Keratinocyte (primary cell): ENCODE results near the gene SMPD3. TPM values are rescaled to one million over a fixed set of nuclear protein-coding genes. Genes with fewer than 3 reads are reported as not detected.

Experiments
- DNase-seq: peaks from one replicate; pipeline ENCODE4 v3.0.0-alpha.2; 2011; ENCODE audit warnings: low read depth, missing footprints, low spot score
- FAIRE-seq: peaks from 2 replicates; lab custom pipeline; 2011; peaks lifted over from hg19 to GRCh38; lab: Jason Lieb, UNC
- H2AFZ ChIP-seq: 2 replicates; pipeline ENCODE4 v1.6.0; 2012; ENCODE audit warnings: low read length, control low read depth, inconsistent platforms; ENCODE audit not compliant: control insufficient read depth
- H3K27ac ChIP-seq: 2 replicates; pipeline ENCODE4 v1.5.1; 2011; ENCODE audit warnings: low read length; ENCODE audit not compliant: control insufficient read depth, insufficient read depth
- H3K27me3 ChIP-seq: 3 replicates; pipeline ENCODE4 v1.6.0; 2011; ENCODE audit warnings: low read length; ENCODE audit not compliant: control insufficient read depth, insufficient read depth; ENCODE audit errors: extremely low read depth
- H3K36me3 ChIP-seq, 2 experiments: 2 replicates in 1 of 2; 3 replicates in 1 of 2; pipeline ENCODE4 v1.5.1; 2011; ENCODE audit warnings: low read length in 2 of 2, mild to moderate bottlenecking in 1 of 2; ENCODE audit not compliant: control insufficient read depth in 2 of 2, insufficient read depth in 2 of 2; ENCODE audit errors: extremely low read depth in 1 of 2
- H3K4me1 ChIP-seq: 3 replicates; pipeline ENCODE4 v1.5.1; 2011; ENCODE audit warnings: low read length; ENCODE audit not compliant: control insufficient read depth, insufficient read depth; ENCODE audit errors: extremely low read depth
- H3K4me2 ChIP-seq: 3 replicates; pipeline ENCODE4 v1.6.0; 2011; ENCODE audit warnings: low read depth, low read length; ENCODE audit not compliant: control insufficient read depth, insufficient read depth; ENCODE audit errors: extremely low read depth
- H3K4me3 ChIP-seq, 3 experiments: fragments of 200-600 bp in 1 of 3; sonication (generic) in 1 of 3; 2 replicates in 2 of 3; 3 replicates in 1 of 3; pipeline ENCODE4 v1.5.1; 2011 to 2016; ENCODE audit warnings: low read length in 3 of 3, mild to moderate bottlenecking in 3 of 3, control low read depth in 2 of 3, inconsistent platforms in 1 of 3, low read depth in 1 of 3, mixed read lengths in 1 of 3, mixed run types in 1 of 3, moderate library complexity in 1 of 3; ENCODE audit not compliant: control insufficient read depth in 2 of 3, insufficient read depth in 2 of 3; ENCODE audit errors: extremely low read depth in 1 of 3
- H3K79me2 ChIP-seq: 2 replicates; pipeline ENCODE4 v1.6.0; 2012; ENCODE audit warnings: low read length; ENCODE audit not compliant: control insufficient read depth, insufficient read depth
- H3K9ac ChIP-seq: 3 replicates; pipeline ENCODE4 v1.6.0; 2011; ENCODE audit warnings: low read length; ENCODE audit not compliant: control insufficient read depth, insufficient read depth; ENCODE audit errors: extremely low read depth
- H3K9me1 ChIP-seq: 3 replicates; pipeline ENCODE4 v1.6.0; 2011; ENCODE audit warnings: low read length; ENCODE audit not compliant: control insufficient read depth, insufficient read depth; ENCODE audit errors: extremely low read depth
- H3K9me3 ChIP-seq: 2 replicates; pipeline ENCODE4 v1.5.1; 2012; ENCODE audit warnings: low read depth, low read length; ENCODE audit not compliant: control insufficient read depth
- H4K20me1 ChIP-seq: 3 replicates; pipeline ENCODE4 v1.6.0; 2011; ENCODE audit warnings: low read length; ENCODE audit not compliant: control insufficient read depth, insufficient read depth; ENCODE audit errors: extremely low read depth
- EZH2 ChIP-seq: IDR thresholded peaks from one replicate; pipeline ENCODE4 v1.6.1; 2012; ENCODE audit warnings: inconsistent platforms, mild to moderate bottlenecking, low read length, moderate library complexity
- dilution Hi-C: fragments of 300-500 bp; cut with MboI; formaldehyde crosslinking; loops from one replicate; pipeline ENCODE4 v1.7.0; 2020; ENCODE audit warnings: low sequenced_read_pairs; ENCODE audit not compliant: extremely low pct_ligation_motif_present
- polyA plus RNA-seq, 5 experiments: library from polyadenylated mRNA; depleted of rRNA in 3 of 5; stranded (reverse) in 3 of 5; stranded (forward) in 1 of 5; unstranded in 1 of 5; fragments of >200 nt; gene quantifications; 1 replicate in 1 of 5; 2 replicates in 3 of 5; 3 replicates in 1 of 5; pipeline versions ENCODE4 v1.2.1 to v1.2.3, GENCODE V29; 2011 to 2012; ENCODE audit warnings: missing spikeins in 2 of 5, low read depth in 1 of 5, low replicate concordance in 1 of 5
- TF ChIP-seq, protein P1 (sequence below), 3 experiments: IDR thresholded peaks in 1 of 3; conservative IDR thresholded peaks in 1 of 3; optimal IDR thresholded peaks in 1 of 3; 2 replicates in 2 of 3; 3 replicates in 1 of 3; pipeline versions ENCODE3 to v1.5.1; 2011; ENCODE audit warnings: low read length in 3 of 3, mild to moderate bottlenecking in 3 of 3, moderate library complexity in 2 of 3, control low read depth in 1 of 3, inconsistent platforms in 1 of 3; ENCODE audit not compliant: insufficient read depth in 2 of 3; ENCODE audit errors: extremely low read depth in 1 of 3

The SMPD3 gene
- polyA plus RNA-seq, 1 donor (not counting 4 experiments of a cell fraction or from before 2014, with no cell fraction given), result 0.34 TPM

DNA sequence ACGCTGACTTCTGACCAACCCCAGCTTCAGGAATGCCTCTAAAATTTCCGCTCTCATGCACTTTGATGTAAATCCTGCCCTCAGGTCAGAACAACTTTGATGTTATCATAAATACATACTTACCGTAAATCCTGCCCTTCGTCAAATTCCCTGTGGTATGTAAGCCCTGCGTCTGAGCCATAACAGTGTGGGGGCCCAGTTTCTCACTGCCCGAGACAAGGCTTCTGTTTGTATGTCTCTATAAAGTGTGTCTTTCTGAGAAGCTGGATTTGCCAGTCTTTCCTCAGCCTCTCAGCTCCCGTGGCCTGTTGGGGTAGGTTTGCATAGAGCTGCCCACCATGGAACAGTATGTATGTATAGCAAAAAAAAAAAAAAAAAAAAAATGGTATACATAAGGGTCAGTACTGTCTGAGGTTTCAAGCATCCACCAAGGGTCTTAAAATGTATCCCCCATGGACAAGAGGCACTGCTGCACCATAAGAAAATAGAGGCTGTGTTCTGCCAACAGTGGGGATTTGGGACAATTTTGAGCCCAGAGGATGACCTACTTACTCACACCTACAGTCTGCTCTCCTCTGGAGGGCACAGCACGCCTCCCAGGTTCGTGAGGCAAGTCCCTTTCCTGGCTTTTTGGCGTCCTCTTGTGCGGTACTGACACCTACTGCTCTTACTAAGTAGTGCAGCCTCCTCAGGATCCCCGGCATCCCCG lies 120.0 kb downstream of the SMPD3 start:
- Histone ChIP-seq H3K9me1 (no peaks in the 10 kb centered on the region), H3K9me3 (no peaks in the 10 kb centered on the region), H4K20me1 (no peaks in the 10 kb centered on the region), H3K4me1 (no peaks in the 10 kb centered on the region), H2AFZ (no peak overlapping the region), H3K27me3 (no peaks in the 10 kb centered on the region), H3K27ac (no peak overlapping the region), H3K9ac (no peak overlapping the region), H3K79me2 (no peaks in the 10 kb centered on the region), H3K4me2 (no peak overlapping the region), H3K4me3 (no peak overlapping the region), H3K36me3 (peaks cover 4% of the 10 kb centered on the region in 2 experiments)
- dilution Hi-C loops, result no loop called here
- TF ChIP-seq, protein P1, sequence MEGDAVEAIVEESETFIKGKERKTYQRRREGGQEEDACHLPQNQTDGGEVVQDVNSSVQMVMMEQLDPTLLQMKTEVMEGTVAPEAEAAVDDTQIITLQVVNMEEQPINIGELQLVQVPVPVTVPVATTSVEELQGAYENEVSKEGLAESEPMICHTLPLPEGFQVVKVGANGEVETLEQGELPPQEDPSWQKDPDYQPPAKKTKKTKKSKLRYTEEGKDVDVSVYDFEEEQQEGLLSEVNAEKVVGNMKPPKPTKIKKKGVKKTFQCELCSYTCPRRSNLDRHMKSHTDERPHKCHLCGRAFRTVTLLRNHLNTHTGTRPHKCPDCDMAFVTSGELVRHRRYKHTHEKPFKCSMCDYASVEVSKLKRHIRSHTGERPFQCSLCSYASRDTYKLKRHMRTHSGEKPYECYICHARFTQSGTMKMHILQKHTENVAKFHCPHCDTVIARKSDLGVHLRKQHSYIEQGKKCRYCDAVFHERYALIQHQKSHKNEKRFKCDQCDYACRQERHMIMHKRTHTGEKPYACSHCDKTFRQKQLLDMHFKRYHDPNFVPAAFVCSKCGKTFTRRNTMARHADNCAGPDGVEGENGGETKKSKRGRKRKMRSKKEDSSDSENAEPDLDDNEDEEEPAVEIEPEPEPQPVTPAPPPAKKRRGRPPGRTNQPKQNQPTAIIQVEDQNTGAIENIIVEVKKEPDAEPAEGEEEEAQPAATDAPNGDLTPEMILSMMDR (optimal IDR thresholded peaks at IDR 0.05 in 1 of 3, IDR thresholded peaks at IDR 0.05 in 1 of 3, conservative IDR thresholded peaks at IDR 0.05 in 1 of 3; ENCODE audit: extremely low read depth in 1 of 3, insufficient read depth in 2 of 3, low read length in 3 of 3), result peak; percentile 92 to 99 (median 92)
- no peak for TF ChIP-seq EZH2
- peak; percentile 86 for FAIRE-seq
- peak; percentile 73 for DNase-seq

GRCh38 chr16:68324780-68325357 lies 123.4 kb downstream of the SMPD3 start:
- TF ChIP-seq, protein P1 (optimal IDR thresholded peaks at IDR 0.05 in 1 of 3, IDR thresholded peaks at IDR 0.05 in 1 of 3, conservative IDR thresholded peaks at IDR 0.05 in 1 of 3; ENCODE audit: extremely low read depth in 1 of 3, insufficient read depth in 2 of 3, low read length in 3 of 3), result no peak
- TF ChIP-seq EZH2, result no peak
- Histone ChIP-seq H3K27me3 (no peaks in the 10 kb centered on the region), H3K9me1 (no peaks in the 10 kb centered on the region), H3K36me3 (peaks cover 2 to 4% of the 10 kb centered on the region in 2 experiments), H3K79me2 (no peaks in the 10 kb centered on the region), H2AFZ (no peak overlapping the region), H3K9ac (no peak overlapping the region), H3K27ac (no peak overlapping the region), H3K4me1 (no peaks in the 10 kb centered on the region), H3K9me3 (no peaks in the 10 kb centered on the region), H4K20me1 (no peaks in the 10 kb centered on the region), H3K4me3 (no peak overlapping the region), H3K4me2 (no peak overlapping the region)
- DNase-seq (no peak), FAIRE-seq (no peak)
- dilution Hi-C loops, result no loop called here
